OCI-LY7 (cell line): ENCODE data around the gene MYPN. TPM values are rescaled to one million over a fixed set of nuclear protein-coding genes. Genes with fewer than 3 reads are reported as not detected.

Experiments
- BruUV-seq: library from RNA; stranded (reverse); fragments of 400-500 nt; replicated peaks from 2 replicates; lab custom pipeline; 2021; lab: Mats Ljungman, UMichigan
- CTCF ChIA-PET: fragments of 300-600 bp; sonication (Branson Sonifier 250); formaldehyde crosslinking; loops from one replicate; lab custom pipeline; 2022; ENCODE audit warnings: antibody characterized with exemption; ENCODE audit not compliant: unreplicated experiment; lab: Charles Lee
- POLR2A ChIA-PET: fragments of 300-600 bp; sonication (Branson Sonifier 250); formaldehyde crosslinking; loops from one replicate; lab custom pipeline; 2022; ENCODE audit warnings: antibody characterized with exemption; lab: Charles Lee
- DNase-seq: peaks from one replicate; pipeline ENCODE4 v3.0.0-alpha.2; 2015; ENCODE audit warnings: low spot score
- H2AFZ ChIP-seq: fragments of 200-600 bp; sonication (generic), shearing (Covaris generic); 2 replicates; pipeline ENCODE4 v1.6.1; 2014; ENCODE audit warnings: mild to moderate bottlenecking, antibody characterized with exemption, low read length, moderate library complexity
- H3K27ac ChIP-seq: fragments of 200-600 bp; sonication (generic); 2 replicates; pipeline ENCODE4 v1.5.1; 2014; ENCODE audit warnings: mixed run types, low read depth, mild to moderate bottlenecking, moderate library complexity, low read length, inconsistent platforms; ENCODE audit not compliant: poor library complexity, severe bottlenecking
- H3K36me3 ChIP-seq: fragments of 200-600 bp; sonication (generic); 2 replicates; pipeline ENCODE4 v1.6.1; 2014; ENCODE audit warnings: mild to moderate bottlenecking, antibody characterized with exemption, low read length, moderate library complexity, mixed read lengths; ENCODE audit not compliant: insufficient read depth
- H3K4me1 ChIP-seq: fragments of 200-600 bp; sonication (generic); 2 replicates; pipeline ENCODE4 v1.5.1; 2014; ENCODE audit warnings: mild to moderate bottlenecking, low read length; ENCODE audit not compliant: insufficient read depth, poor library complexity, severe bottlenecking
- H3K4me2 ChIP-seq: fragments of 200-600 bp; sonication (generic); 2 replicates; pipeline ENCODE4 v1.6.1; 2014; ENCODE audit warnings: mild to moderate bottlenecking, low read length
- H3K4me3 ChIP-seq: fragments of 200-600 bp; sonication (generic); 2 replicates; pipeline ENCODE4 v1.5.1; 2014; ENCODE audit warnings: mild to moderate bottlenecking, low read depth, low read length; ENCODE audit not compliant: poor library complexity, severe bottlenecking
- H3K79me2 ChIP-seq: fragments of 200-600 bp; sonication (generic); 2 replicates; pipeline ENCODE4 v1.6.1; 2016; ENCODE audit warnings: low read depth, mild to moderate bottlenecking, low read length, moderate library complexity, mixed read lengths; ENCODE audit not compliant: insufficient read depth
- H3K9me2 ChIP-seq: fragments of 200-600 bp; sonication (generic); 2 replicates; pipeline ENCODE4 v1.6.1; 2016; ENCODE audit warnings: mild to moderate bottlenecking, low read length, mixed read lengths; ENCODE audit not compliant: insufficient read depth
- H3K9me3 ChIP-seq: fragments of 200-600 bp; sonication (generic); 2 replicates; pipeline ENCODE4 v1.6.1; 2014; ENCODE audit warnings: mild to moderate bottlenecking, mixed run types, low read length, mixed read lengths
- H4K20me1 ChIP-seq: fragments of 200-600 bp; sonication (generic); 2 replicates; pipeline ENCODE4 v1.6.1; 2014; ENCODE audit warnings: mild to moderate bottlenecking, antibody characterized with exemption, low read length, moderate library complexity, mixed read lengths; ENCODE audit not compliant: insufficient read depth
- EZH2phosphoT487 ChIP-seq: fragments of 200-600 bp; sonication (generic); IDR thresholded peaks from 2 replicates; pipeline ENCODE4 v1.6.1; 2018; ENCODE audit warnings: low read depth, borderline replicate concordance, mild to moderate bottlenecking, mixed run types, antibody characterized with exemption, low read length, moderate library complexity, mixed read lengths
- intact Hi-C: fragments of 100-400 bp; cut with micrococcal nuclease; formaldehyde crosslinking; loops from one replicate; pipeline ENCODE4 v1.10.0; 2022; ENCODE audit not compliant: unreplicated experiment
- total RNA-seq, 2 experiments: library from RNA; depleted of rRNA in 1 of 2; stranded (reverse); fragments of >200 nt in 1 of 2; shearing (Covaris generic) in 1 of 2; gene quantifications; 2 replicates each; pipeline ENCODE4 v1.2.3, GENCODE V29; 2014 to 2022
- TF ChIP-seq, protein P1 (sequence below): fragments of 200-600 bp; sonication (generic); conservative IDR thresholded peaks from 2 replicates; pipeline ENCODE4 v1.5.1; 2014; ENCODE audit warnings: mild to moderate bottlenecking, antibody characterized with exemption, low read length, moderate library complexity, mixed read lengths

MYPN gene
- total RNA-seq, 2 experiments from 2014 or later: 0.06 TPM; not detected in 1

DNA sequence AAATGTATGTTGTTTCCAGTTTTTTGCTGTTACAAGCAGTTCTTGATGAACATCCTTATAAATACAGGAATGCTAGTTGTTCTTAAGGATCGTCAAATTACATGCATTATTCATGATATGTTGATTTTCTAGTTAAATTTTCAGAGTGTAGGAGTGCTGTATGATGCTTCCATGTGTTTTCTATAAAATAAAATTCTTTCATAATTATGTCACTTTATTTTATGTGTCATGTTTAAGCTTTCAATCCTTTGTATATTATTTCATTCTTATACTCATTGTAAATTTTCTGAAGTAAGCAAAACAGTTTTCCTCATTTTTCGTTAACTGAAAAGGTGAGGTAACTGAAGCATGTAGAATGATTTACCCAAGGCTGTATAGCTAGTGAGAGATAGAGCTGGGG is 16.8 kb upstream of the MYPN start:
- intact Hi-C loops: no loop called here
- Histone ChIP-seq H3K4me2 (no peak overlapping the region), H3K9me2 (no peaks in the 10 kb centered on the region), H3K79me2 (no peaks in the 10 kb centered on the region), H4K20me1 (no peaks in the 10 kb centered on the region), H3K4me1 (no peaks in the 10 kb centered on the region), H3K36me3 (no peaks in the 10 kb centered on the region), H3K4me3 (no peak overlapping the region), H3K27ac (no peak overlapping the region), H3K9me3 (no peaks in the 10 kb centered on the region), H2AFZ (no peak overlapping the region)
- TF ChIP-seq EZH2phosphoT487: no peak
- TF ChIP-seq, protein P1, sequence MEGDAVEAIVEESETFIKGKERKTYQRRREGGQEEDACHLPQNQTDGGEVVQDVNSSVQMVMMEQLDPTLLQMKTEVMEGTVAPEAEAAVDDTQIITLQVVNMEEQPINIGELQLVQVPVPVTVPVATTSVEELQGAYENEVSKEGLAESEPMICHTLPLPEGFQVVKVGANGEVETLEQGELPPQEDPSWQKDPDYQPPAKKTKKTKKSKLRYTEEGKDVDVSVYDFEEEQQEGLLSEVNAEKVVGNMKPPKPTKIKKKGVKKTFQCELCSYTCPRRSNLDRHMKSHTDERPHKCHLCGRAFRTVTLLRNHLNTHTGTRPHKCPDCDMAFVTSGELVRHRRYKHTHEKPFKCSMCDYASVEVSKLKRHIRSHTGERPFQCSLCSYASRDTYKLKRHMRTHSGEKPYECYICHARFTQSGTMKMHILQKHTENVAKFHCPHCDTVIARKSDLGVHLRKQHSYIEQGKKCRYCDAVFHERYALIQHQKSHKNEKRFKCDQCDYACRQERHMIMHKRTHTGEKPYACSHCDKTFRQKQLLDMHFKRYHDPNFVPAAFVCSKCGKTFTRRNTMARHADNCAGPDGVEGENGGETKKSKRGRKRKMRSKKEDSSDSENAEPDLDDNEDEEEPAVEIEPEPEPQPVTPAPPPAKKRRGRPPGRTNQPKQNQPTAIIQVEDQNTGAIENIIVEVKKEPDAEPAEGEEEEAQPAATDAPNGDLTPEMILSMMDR: no peak
- BruUV-seq: no TSS peak
- ChIA-PET CTCF (no interaction called here), POLR2A (interaction anchor here (0.7 kb wide), 1 partner anchor 8 kb away, joined by 3 read pairs; no protein-coding TSS in a partner anchor)
- DNase-seq: no peak

DNA sequence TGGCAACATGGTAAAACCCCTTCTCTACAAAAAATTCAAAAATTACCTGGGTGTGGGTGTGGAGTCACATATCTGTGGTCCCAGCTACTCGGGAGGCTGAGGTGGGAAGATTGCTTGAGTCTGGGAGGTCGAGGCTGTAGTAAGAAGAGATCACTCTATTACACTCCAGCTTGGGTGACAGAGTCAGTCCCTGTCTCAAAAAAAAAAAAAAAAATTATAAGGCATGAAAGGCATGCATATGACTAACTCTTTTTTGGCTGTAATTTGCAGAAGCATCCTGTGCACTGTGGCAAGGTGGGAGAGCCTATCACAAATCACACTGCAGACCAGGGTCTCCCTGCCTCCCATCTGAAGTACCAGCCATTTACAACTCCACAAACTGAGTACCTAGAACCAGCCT is 14.1 kb upstream of the MYPN start:
- intact Hi-C loops: no loop called here
- Histone ChIP-seq H3K9me2 (no peaks in the 10 kb centered on the region), H3K9me3 (no peaks in the 10 kb centered on the region), H3K4me1 (no peaks in the 10 kb centered on the region), H3K4me3 (no peak overlapping the region), H3K79me2 (no peaks in the 10 kb centered on the region), H3K36me3 (no peaks in the 10 kb centered on the region), H3K27ac (no peak overlapping the region), H3K4me2 (no peak overlapping the region), H2AFZ (no peak overlapping the region), H4K20me1 (no peaks in the 10 kb centered on the region)
- no TSS peak for BruUV-seq
- DNase-seq: no peak
- TF ChIP-seq, protein P1: no peak
- no peak for TF ChIP-seq EZH2phosphoT487
- POLR2A ChIA-PET: interaction anchor here (0.5 to 1.2 kb wide), 2 partner anchors 10 to 12 kb away, joined by 3 read pairs; no protein-coding TSS in a partner anchor
- CTCF ChIA-PET: no interaction called here

DNA sequence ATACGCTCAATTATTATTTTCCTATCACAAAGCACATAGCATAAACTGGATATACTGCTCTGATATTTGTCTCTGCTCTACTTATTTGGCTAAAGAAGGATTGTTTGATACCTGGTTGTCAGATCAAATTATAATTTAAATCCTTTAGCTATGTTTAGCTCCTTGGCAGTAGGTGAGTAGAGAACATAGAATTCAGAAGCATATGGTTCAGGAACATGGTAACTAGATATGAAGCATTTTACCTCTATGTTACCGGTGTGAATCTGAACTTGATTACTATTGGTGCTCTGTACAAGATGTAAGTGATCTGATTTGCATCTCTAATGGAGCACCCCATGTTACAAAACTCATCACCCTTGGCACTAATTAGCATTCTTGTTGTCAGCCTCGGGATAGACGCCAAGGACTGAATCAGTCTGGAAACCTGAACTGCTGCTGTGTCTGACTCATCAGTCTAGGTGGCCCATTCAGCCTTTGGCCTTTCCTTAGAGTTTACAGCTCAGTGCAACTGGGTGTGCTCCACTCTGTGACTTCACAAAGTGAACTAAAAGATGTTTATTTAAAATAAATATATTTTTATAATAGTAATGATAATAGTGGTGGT is 12.3 kb upstream of the MYPN start:
- H3K4me1 ChIP-seq: no peaks in the 10 kb centered on the region
- CTCF ChIA-PET: no interaction called here
- POLR2A ChIA-PET: interaction anchor here (1.0 kb wide), 1 partner anchor 17 kb away, joined by 4 read pairs; no protein-coding TSS in a partner anchor
- no TSS peak for BruUV-seq
- H3K36me3 ChIP-seq: no peaks in the 10 kb centered on the region
- no peak overlapping the region for H2AFZ ChIP-seq
- intact Hi-C loops: no loop called here
- no peaks in the 10 kb centered on the region for H4K20me1 ChIP-seq
- no peak for TF ChIP-seq EZH2phosphoT487
- TF ChIP-seq, protein P1: no peak
- no peaks in the 10 kb centered on the region for H3K79me2 ChIP-seq
- H3K4me3 ChIP-seq: no peak overlapping the region
- H3K27ac ChIP-seq: no peak overlapping the region
- no peak overlapping the region for H3K4me2 ChIP-seq
- no peak for DNase-seq
- no peaks in the 10 kb centered on the region for H3K9me3 ChIP-seq
- no peaks in the 10 kb centered on the region for H3K9me2 ChIP-seq
